Tibial nerve (tissue), 4 donors: Measurements from ENCODE around the gene CAPN11.

Source experiments
- CTCF ChIP-seq, 5 experiments: fragments of 200-600 bp in 3 of 5; fragments of 450-650 bp in 2 of 5; sonication (generic) in 3 of 5; IDR thresholded peaks; one replicate each; pipeline ENCODE4 v1.5.1; 2016 to 2019; ENCODE audit warnings: antibody characterized with exemption in 5 of 5, mild to moderate bottlenecking in 3 of 5, moderate library complexity in 2 of 5
- EP300 ChIP-seq, 2 donors: sonication (generic); formaldehyde crosslinking; IDR thresholded peaks; one replicate each; pipeline ENCODE4 v1.6.1; 2017; ENCODE audit warnings: antibody characterized with exemption in 2 of 2, mild to moderate bottlenecking in 1 of 2
- POLR2A ChIP-seq, 2 donors: fragments of 450-650 bp; IDR thresholded peaks; one replicate each; pipeline ENCODE4 v1.6.1; 2017; ENCODE audit warnings: antibody characterized with exemption in 2 of 2, mild to moderate bottlenecking in 2 of 2, moderate library complexity in 2 of 2

- TF ChIP-seq CTCF (IDR thresholded peaks at IDR 0.05) (no peak), POLR2A (IDR thresholded peaks at IDR 0.05) (no peak), EP300 (IDR thresholded peaks at IDR 0.05) (no peak)
These were observed 47.7 kb upstream of the CAPN11 start for GRCh38 chr6:44110966-44111365.
